Parathyroid adenoma (tissue), 2 donors: ENCODE data around the gene SLC7A1.

Experiments used
- H2AFZ ChIP-seq: fragments of 300-600 bp; sonication (generic); one replicate; pipeline ENCODE4 v1.7.0; 2017; ENCODE audit warnings: antibody characterized with exemption, mild to moderate bottlenecking
- H3K27ac ChIP-seq: fragments of 300-600 bp; sonication (generic); one replicate; pipeline ENCODE4 v1.7.0; 2017
- H3K27me3 ChIP-seq: fragments of 300-600 bp; sonication (generic); one replicate; pipeline ENCODE4 v1.7.0; 2017; ENCODE audit warnings: low read length; ENCODE audit not compliant: control insufficient read depth, insufficient read depth
- H3K36me3 ChIP-seq: fragments of 300-600 bp; sonication (generic); one replicate; pipeline ENCODE4 v1.7.0; 2017; ENCODE audit warnings: low read length; ENCODE audit not compliant: control insufficient read depth, insufficient read depth
- H3K4me1 ChIP-seq: fragments of 300-600 bp; sonication (generic); one replicate; pipeline ENCODE4 v1.7.0; 2017; ENCODE audit warnings: control low read depth
- H3K4me2 ChIP-seq: fragments of 300-600 bp; sonication (generic); one replicate; pipeline ENCODE4 v1.7.0; 2017; ENCODE audit warnings: low read length
- H3K4me3 ChIP-seq: fragments of 300-600 bp; sonication (generic); one replicate; pipeline ENCODE4 v1.7.0; 2017; ENCODE audit warnings: low read depth, low read length
- H3K79me2 ChIP-seq: fragments of 300-600 bp; sonication (generic); one replicate; pipeline ENCODE4 v1.7.0; 2017; ENCODE audit warnings: control low read depth
- H3K9ac ChIP-seq: fragments of 300-600 bp; sonication (generic); one replicate; pipeline ENCODE4 v1.7.0; 2017; ENCODE audit warnings: mild to moderate bottlenecking
- H3K9me3 ChIP-seq: fragments of 300-600 bp; sonication (generic); one replicate; pipeline ENCODE4 v1.7.0; 2017; ENCODE audit warnings: low read length; ENCODE audit not compliant: control insufficient read depth
- TF ChIP-seq, protein P1 (sequence below): fragments of 300-600 bp; sonication (generic); IDR thresholded peaks from one replicate; pipeline ENCODE4 v1.7.0; 2017; ENCODE audit warnings: antibody characterized with exemption, mild to moderate bottlenecking
- donor health status: primary hyperparathyroidism.

Gene SLC7A1

DNA sequence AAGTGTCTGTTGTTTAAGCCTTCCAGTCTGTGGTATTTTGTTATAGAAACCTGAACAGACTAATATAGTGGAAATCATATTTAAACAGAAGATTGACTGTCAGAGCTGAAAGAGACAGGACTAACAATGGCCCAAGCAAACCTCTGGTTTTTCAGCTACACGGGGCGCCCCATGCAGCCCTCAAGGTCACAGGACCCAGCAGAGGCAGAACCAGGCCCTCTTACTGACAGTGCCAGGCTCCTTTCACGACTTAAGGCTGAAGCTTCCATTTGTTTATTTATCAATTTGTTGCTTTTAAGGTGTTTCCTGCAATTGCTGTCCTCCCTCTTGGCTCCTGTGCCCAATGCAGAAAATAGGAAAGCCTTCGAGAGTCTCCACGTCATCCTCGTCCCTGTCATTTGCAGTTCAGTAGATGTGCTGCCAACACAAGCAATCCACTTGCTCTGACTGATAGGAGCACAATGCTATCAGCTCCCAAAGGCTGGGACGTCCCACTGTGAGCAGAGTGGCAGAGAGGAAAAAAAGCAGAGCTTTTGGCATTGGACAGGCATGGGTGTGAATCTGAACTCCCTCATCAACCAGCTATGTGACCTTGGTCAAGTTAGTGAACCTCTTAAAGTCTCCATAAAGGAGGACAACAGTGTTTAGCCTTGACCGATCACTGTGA is 10.5 kb upstream of the SLC7A1 start:
- no peak overlapping the region for H3K4me2 ChIP-seq
- no peaks in the 10 kb centered on the region for H3K4me1 ChIP-seq
- no peaks in the 10 kb centered on the region for H3K27me3 ChIP-seq
- no peaks in the 10 kb centered on the region for H3K36me3 ChIP-seq
- H3K9me3 ChIP-seq: no peaks in the 10 kb centered on the region
- no peak overlapping the region for H3K9ac ChIP-seq
- TF ChIP-seq, protein P1, sequence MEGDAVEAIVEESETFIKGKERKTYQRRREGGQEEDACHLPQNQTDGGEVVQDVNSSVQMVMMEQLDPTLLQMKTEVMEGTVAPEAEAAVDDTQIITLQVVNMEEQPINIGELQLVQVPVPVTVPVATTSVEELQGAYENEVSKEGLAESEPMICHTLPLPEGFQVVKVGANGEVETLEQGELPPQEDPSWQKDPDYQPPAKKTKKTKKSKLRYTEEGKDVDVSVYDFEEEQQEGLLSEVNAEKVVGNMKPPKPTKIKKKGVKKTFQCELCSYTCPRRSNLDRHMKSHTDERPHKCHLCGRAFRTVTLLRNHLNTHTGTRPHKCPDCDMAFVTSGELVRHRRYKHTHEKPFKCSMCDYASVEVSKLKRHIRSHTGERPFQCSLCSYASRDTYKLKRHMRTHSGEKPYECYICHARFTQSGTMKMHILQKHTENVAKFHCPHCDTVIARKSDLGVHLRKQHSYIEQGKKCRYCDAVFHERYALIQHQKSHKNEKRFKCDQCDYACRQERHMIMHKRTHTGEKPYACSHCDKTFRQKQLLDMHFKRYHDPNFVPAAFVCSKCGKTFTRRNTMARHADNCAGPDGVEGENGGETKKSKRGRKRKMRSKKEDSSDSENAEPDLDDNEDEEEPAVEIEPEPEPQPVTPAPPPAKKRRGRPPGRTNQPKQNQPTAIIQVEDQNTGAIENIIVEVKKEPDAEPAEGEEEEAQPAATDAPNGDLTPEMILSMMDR: no peak
- no peak overlapping the region for H2AFZ ChIP-seq
- no peak overlapping the region for H3K27ac ChIP-seq
- no peaks in the 10 kb centered on the region for H3K79me2 ChIP-seq
- no peak overlapping the region for H3K4me3 ChIP-seq

DNA sequence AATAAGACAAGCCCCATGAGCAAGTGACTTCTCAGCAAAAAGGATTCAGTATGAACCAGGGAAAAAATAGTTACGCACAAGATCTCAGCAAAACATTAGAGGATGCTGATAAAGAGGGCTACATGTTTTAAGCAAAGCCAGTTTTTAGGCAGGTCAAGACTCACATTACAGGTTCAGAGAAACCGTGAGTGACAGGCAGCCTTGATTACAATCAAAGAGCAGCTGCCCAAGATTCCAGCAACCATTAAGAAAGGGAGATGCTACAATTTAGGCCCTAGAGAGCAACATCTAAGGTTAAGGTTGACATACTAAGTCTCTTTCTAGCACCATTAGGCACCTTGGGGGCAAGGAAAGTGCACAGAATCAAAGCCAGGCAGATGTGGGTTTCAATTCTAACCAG is 2.8 kb upstream of the SLC7A1 start:
- Histone ChIP-seq H3K36me3 (no peaks in the 10 kb centered on the region), H2AFZ (no peak overlapping the region), H3K4me3 (no peak overlapping the region), H3K27me3 (no peaks in the 10 kb centered on the region), H3K27ac (no peak overlapping the region), H3K9me3 (no peaks in the 10 kb centered on the region), H3K79me2 (no peaks in the 10 kb centered on the region), H3K4me1 (no peaks in the 10 kb centered on the region), H3K9ac (no peak overlapping the region), H3K4me2 (no peak overlapping the region)
- TF ChIP-seq, protein P1: no peak

DNA sequence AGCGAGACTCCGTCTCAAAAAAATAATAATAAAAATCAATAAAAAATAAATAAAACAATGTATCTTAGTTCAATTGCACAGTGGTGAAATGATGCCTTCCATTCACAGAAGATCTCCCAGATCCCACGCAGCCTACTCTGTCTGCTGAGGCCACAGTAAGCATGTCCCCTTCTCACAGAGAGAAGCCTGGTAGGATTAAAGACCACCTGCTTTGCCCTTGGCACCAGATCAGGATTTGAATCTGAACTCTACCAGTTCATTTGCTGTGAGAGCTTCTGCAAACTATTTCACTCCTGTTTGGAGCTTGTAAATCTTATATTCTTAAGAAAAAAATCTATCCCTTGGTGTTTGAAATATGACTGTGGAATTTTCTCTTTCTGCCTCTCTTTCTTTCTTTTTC is 2.2 kb upstream of the SLC7A1 start:
- no peaks in the 10 kb centered on the region for H3K79me2 ChIP-seq
- no peaks in the 10 kb centered on the region for H3K9me3 ChIP-seq

DNA sequence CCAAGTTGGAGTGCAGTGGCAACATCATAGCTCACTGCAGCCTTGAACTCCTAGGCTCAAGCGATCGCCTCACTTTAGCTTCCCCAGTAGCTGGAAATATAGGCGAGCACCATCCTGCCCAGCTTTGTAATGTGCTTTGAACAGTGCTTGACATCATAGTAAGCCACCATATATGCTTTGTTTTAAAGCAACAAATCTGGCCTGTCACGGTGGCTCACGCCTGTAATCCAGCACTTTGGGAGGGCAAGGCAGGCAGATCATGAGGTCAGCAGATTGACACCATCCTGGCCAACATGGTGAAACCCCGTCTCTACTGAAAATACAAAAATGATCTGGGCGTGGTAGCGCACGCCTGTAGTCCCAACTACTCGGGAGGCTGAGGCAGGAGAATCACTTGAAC is 1.8 kb upstream of the SLC7A1 start:
- Histone ChIP-seq H3K9me3 (no peaks in the 10 kb centered on the region), H3K36me3 (no peaks in the 10 kb centered on the region), H3K27me3 (no peaks in the 10 kb centered on the region), H3K27ac (no peak overlapping the region), H2AFZ (no peak overlapping the region), H3K4me1 (no peaks in the 10 kb centered on the region), H3K4me3 (no peak overlapping the region), H3K79me2 (no peaks in the 10 kb centered on the region), H3K4me2 (no peak overlapping the region), H3K9ac (no peak overlapping the region)
- TF ChIP-seq, protein P1: no peak

More for the DNA sequence above, 2.2 kb upstream of the SLC7A1 start:
- no peaks in the 10 kb centered on the region for H3K36me3 ChIP-seq
- TF ChIP-seq, protein P1: no peak
- H2AFZ ChIP-seq: no peak overlapping the region
- H3K4me3 ChIP-seq: no peak overlapping the region
- no peak overlapping the region for H3K27ac ChIP-seq
- no peak overlapping the region for H3K4me2 ChIP-seq
- no peaks in the 10 kb centered on the region for H3K27me3 ChIP-seq
- no peaks in the 10 kb centered on the region for H3K4me1 ChIP-seq
- H3K9ac ChIP-seq: no peak overlapping the region

DNA sequence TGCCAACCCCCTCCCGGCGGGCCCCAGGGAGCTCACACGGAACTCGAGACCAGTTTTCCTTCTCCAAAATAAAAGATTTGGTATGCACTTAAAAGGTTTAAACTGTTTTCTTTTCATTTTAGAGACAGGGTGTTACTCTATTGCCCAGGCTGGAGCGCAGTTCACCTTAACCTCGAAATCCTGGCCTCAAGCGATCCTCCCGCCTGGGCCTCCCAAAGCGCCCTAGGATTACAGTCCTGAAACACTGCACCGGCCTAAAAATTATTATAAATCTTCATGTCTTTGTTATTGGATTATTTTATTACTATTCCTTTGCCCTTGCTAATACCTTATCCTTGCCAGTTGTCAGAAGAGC is 553 bp upstream of the SLC7A1 start:
- no peaks in the 10 kb centered on the region for H3K27me3 ChIP-seq
- no peaks in the 10 kb centered on the region for H3K4me1 ChIP-seq
- H3K4me3 ChIP-seq: peak overlapping the region; percentile 42
- no peaks in the 10 kb centered on the region for H3K9me3 ChIP-seq
- H3K27ac ChIP-seq: no peak overlapping the region
- H3K36me3 ChIP-seq: no peaks in the 10 kb centered on the region
- TF ChIP-seq, protein P1: no peak
- H3K4me2 ChIP-seq: peak overlapping the region; percentile 70
- H3K79me2 ChIP-seq: no peaks in the 10 kb centered on the region
- peak overlapping the region; percentile 27 for H2AFZ ChIP-seq
- no peak overlapping the region for H3K9ac ChIP-seq
